ENCODE results near the gene MYO3A. TPM values are rescaled to one million over a fixed set of nuclear protein-coding genes. Genes with fewer than 3 reads are reported as not detected.
"Not testable (repeated sequence)": the region's sequence is repeated elsewhere in the genome, so short reads cannot be mapped to it uniquely, and the experiment has no call there.

Gene MYO3A
- total RNA-seq, 1 experiment from 2014 or later: not detected

- DNase-seq (ENCODE audit: low read depth): no peak
These were observed 40.9 kb downstream of the MYO3A start for GRCh38 chr10:25974897-25975459.

- DNase-seq (ENCODE audit: low read depth): no peak
These were observed 44.7 kb downstream of the MYO3A start for GRCh38 chr10:25978771-25979170.

- DNase-seq (ENCODE audit: low read depth): no peak
These were observed 48.1 kb downstream of the MYO3A start for GRCh38 chr10:25982107-25982506.

- no peak for DNase-seq (ENCODE audit: low read depth)
These were observed 54.6 kb downstream of the MYO3A start for GRCh38 chr10:25988583-25988982.

GRCh38 chr10:25989951-25990350 is 55.9 kb downstream of the MYO3A start:
- DNase-seq (ENCODE audit: low read depth): no peak

GRCh38 chr10:25999295-25999981 is 65.4 kb downstream of the MYO3A start:
- no peak for DNase-seq (ENCODE audit: low read depth)

- no peak for DNase-seq (ENCODE audit: low read depth)
These were observed 66.9 kb downstream of the MYO3A start for GRCh38 chr10:26000971-26001370.

- DNase-seq (ENCODE audit: low read depth): not testable (repeated sequence)
These were observed 68.4 kb downstream of the MYO3A start for GRCh38 chr10:26002466-26002865.

- no peak for DNase-seq (ENCODE audit: low read depth)
These were observed 81.1 kb downstream of the MYO3A start for GRCh38 chr10:26015092-26015491.

- no peak for DNase-seq (ENCODE audit: low read depth)
These were observed 88.8 kb downstream of the MYO3A start for GRCh38 chr10:26022831-26023230.

- no peak for DNase-seq (ENCODE audit: low read depth)
These were observed 90.3 kb downstream of the MYO3A start for GRCh38 chr10:26024303-26024702.

GRCh38 chr10:26025523-26025922 is 91.5 kb downstream of the MYO3A start:
- no peak for DNase-seq (ENCODE audit: low read depth)

GRCh38 chr10:26029858-26030257 is 95.8 kb downstream of the MYO3A start:
- no peak for DNase-seq (ENCODE audit: low read depth)

GRCh38 chr10:26031300-26031699 is 97.3 kb downstream of the MYO3A start:
- no peak for DNase-seq (ENCODE audit: low read depth)

GRCh38 chr10:26043469-26043868 is 109.4 kb downstream of the MYO3A start:
- DNase-seq (ENCODE audit: low read depth): no peak

- no peak for DNase-seq (ENCODE audit: low read depth)
These were observed 110.2 kb downstream of the MYO3A start for GRCh38 chr10:26044141-26044749.

- DNase-seq (ENCODE audit: low read depth): no peak
These were observed 112.2 kb downstream of the MYO3A start for GRCh38 chr10:26046073-26046700.

- no peak for DNase-seq (ENCODE audit: low read depth)
These were observed 114.7 kb downstream of the MYO3A start for GRCh38 chr10:26048756-26049155.

GRCh38 chr10:26052326-26052725 is 118.3 kb downstream of the MYO3A start:
- no peak for DNase-seq (ENCODE audit: low read depth)

- no peak for DNase-seq (ENCODE audit: low read depth)
These were observed 123.4 kb downstream of the MYO3A start for GRCh38 chr10:26057466-26057865.

GRCh38 chr10:26064106-26064505 is 130.1 kb downstream of the MYO3A start:
- no peak for DNase-seq (ENCODE audit: low read depth)

- no peak for DNase-seq (ENCODE audit: low read depth)
These were observed 133.7 kb downstream of the MYO3A start for GRCh38 chr10:26067680-26068079.

GRCh38 chr10:26080971-26081370 is 146.9 kb downstream of the MYO3A start:
- DNase-seq (ENCODE audit: low read depth): not testable (repeated sequence)

Measured in LHCN-M2 (cell line).